ENCODE measurements around the gene LRRC4C. TPM values are rescaled to one million over a fixed set of nuclear protein-coding genes. Genes with fewer than 3 reads are reported as not detected.
"Not testable (repeated sequence)": the region's sequence is repeated elsewhere in the genome, so short reads cannot be mapped to it uniquely, and the experiment has no call there.

Gene LRRC4C
- total and polyA plus RNA-seq, 2 donors (not counting 1 experiment from before 2014, with no cell fraction given), result under 0.01 to 0.02 TPM

DNA sequence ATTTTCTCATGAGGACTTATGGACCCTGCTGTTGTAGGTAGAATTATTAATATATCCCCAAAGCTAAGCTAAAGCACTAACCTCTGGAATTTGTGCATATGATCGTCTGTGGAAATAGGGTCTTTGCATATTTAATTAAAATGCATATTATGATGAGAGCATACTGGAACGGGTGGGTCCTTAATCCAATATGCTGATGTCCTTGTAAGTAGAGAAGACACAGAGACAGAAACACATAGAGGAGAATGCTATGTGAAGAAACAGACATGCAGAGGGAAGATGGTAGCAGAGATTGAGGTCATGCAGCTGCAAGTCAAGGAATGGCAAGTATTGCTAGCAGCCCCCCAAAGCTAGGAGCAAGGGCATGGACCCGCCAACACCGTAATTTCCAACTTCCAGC, 439.2 kb downstream of the LRRC4C start:
- DNase-seq (ENCODE audit: low read depth in 2 of 2), result no peak
- no peak overlapping the region for H2AFZ ChIP-seq (ENCODE audit: low read length)

DNA sequence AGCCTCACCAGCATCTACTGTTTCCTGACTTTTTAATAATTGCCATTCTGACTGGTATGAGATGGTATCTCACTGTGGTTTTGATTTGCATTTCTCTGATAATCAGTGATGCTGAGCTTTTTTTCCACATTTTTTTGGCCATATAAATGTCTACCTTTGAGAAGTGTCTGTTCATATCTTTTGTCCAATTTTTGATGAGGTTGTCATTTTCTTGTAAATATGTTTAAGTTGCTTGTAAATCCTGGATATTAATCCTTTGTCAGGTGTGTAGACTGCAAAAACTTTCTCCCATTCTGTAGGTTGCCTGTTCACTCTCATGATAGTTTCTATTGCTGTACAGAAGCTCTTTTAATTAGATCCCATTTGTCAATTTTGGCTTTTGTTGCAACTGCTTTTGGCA, 439.8 kb downstream of the LRRC4C start:
- not testable (repeated sequence) for H3K9ac ChIP-seq (ENCODE audit: insufficient read depth, low read length); H3K4me1 ChIP-seq (ENCODE audit: control insufficient read depth, extremely low read depth, insufficient read depth, low read length); H3K27me3 ChIP-seq (ENCODE audit: control insufficient read depth, insufficient read depth, low read length); DNase-seq (ENCODE audit: low read depth in 2 of 2); H2AFZ ChIP-seq (ENCODE audit: low read length); H3K9me3 ChIP-seq (ENCODE audit: control insufficient read depth, insufficient read depth, low read depth, low read length); H3K79me2 ChIP-seq (ENCODE audit: control insufficient read depth, insufficient read depth, low read length); H3K4me3 ChIP-seq (replicated peaks in 1 of 4; ENCODE audit: control extremely low read depth in 1 of 4, insufficient read depth in 1 of 4, low read depth in 3 of 4, low read length in 4 of 4); H3K36me3 ChIP-seq (ENCODE audit: control insufficient read depth, insufficient read depth, low read length); H3K27ac ChIP-seq (ENCODE audit: insufficient read depth, low read length); H3K4me2 ChIP-seq (ENCODE audit: extremely low read depth, insufficient read depth, low read length); H4K20me1 ChIP-seq (ENCODE audit: control insufficient read depth, extremely low read depth, insufficient read depth, low read length)

More for the DNA sequence above, 439.2 kb downstream of the LRRC4C start:
- Histone ChIP-seq H3K4me3 (replicated peaks in 1 of 4; ENCODE audit: control extremely low read depth in 1 of 4, insufficient read depth in 1 of 4, low read depth in 3 of 4, low read length in 4 of 4) (no peak overlapping the region), H3K4me2 (ENCODE audit: extremely low read depth, insufficient read depth, low read length) (no peak overlapping the region), H4K20me1 (ENCODE audit: control insufficient read depth, extremely low read depth, insufficient read depth, low read length) (no peaks in the 10 kb centered on the region), H3K79me2 (ENCODE audit: control insufficient read depth, insufficient read depth, low read length) (no peaks in the 10 kb centered on the region), H3K27ac (ENCODE audit: insufficient read depth, low read length) (no peak overlapping the region), H3K27me3 (ENCODE audit: control insufficient read depth, insufficient read depth, low read length) (no peaks in the 10 kb centered on the region), H3K4me1 (ENCODE audit: control insufficient read depth, extremely low read depth, insufficient read depth, low read length) (no peaks in the 10 kb centered on the region), H3K9ac (ENCODE audit: insufficient read depth, low read length) (no peak overlapping the region), H3K9me3 (ENCODE audit: control insufficient read depth, insufficient read depth, low read depth, low read length) (no peaks in the 10 kb centered on the region), H3K36me3 (ENCODE audit: control insufficient read depth, insufficient read depth, low read length) (no peaks in the 10 kb centered on the region)
- TF ChIP-seq, protein P1, sequence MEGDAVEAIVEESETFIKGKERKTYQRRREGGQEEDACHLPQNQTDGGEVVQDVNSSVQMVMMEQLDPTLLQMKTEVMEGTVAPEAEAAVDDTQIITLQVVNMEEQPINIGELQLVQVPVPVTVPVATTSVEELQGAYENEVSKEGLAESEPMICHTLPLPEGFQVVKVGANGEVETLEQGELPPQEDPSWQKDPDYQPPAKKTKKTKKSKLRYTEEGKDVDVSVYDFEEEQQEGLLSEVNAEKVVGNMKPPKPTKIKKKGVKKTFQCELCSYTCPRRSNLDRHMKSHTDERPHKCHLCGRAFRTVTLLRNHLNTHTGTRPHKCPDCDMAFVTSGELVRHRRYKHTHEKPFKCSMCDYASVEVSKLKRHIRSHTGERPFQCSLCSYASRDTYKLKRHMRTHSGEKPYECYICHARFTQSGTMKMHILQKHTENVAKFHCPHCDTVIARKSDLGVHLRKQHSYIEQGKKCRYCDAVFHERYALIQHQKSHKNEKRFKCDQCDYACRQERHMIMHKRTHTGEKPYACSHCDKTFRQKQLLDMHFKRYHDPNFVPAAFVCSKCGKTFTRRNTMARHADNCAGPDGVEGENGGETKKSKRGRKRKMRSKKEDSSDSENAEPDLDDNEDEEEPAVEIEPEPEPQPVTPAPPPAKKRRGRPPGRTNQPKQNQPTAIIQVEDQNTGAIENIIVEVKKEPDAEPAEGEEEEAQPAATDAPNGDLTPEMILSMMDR (conservative IDR thresholded peaks at IDR 0.05 in 1 of 2, IDR thresholded peaks at IDR 0.05 in 1 of 2; ENCODE audit: low read depth in 1 of 2, low read length in 2 of 2), result no peak
- TF ChIP-seq EZH2 (IDR thresholded peaks at IDR 0.05; ENCODE audit: low read length, missing control alignments), result no peak

DNA sequence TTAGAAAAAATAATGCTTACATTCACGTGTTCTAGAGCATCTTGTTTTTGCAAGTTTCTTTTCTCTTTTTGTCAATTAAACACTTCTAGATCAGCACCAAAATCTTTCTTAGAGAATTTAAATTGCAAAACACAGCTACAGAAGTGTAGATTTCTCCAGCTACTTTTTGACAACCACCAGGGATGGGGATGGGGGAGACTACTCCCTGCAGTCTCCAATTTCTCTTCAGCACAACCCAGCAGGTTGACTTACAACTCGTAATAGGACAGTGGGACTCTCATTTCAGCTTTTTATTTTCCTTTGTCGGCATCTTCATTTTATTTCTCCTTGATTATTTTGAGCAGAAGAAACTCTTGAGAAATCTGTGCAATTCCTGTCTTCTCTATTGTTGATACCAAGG, 441.2 kb downstream of the LRRC4C start:
- H3K27ac ChIP-seq (ENCODE audit: insufficient read depth, low read length), result no peak overlapping the region
- no peak overlapping the region for H2AFZ ChIP-seq (ENCODE audit: low read length)
- no peak overlapping the region for H3K4me2 ChIP-seq (ENCODE audit: extremely low read depth, insufficient read depth, low read length)
- no peak for TF ChIP-seq EZH2 (IDR thresholded peaks at IDR 0.05; ENCODE audit: low read length, missing control alignments)
- TF ChIP-seq, protein P1 (conservative IDR thresholded peaks at IDR 0.05 in 1 of 2, IDR thresholded peaks at IDR 0.05 in 1 of 2; ENCODE audit: low read depth in 1 of 2, low read length in 2 of 2), result no peak
- no peaks in the 10 kb centered on the region for H3K9me3 ChIP-seq (ENCODE audit: control insufficient read depth, insufficient read depth, low read depth, low read length)
- H4K20me1 ChIP-seq (ENCODE audit: control insufficient read depth, extremely low read depth, insufficient read depth, low read length), result no peaks in the 10 kb centered on the region
- H3K4me3 ChIP-seq (replicated peaks in 1 of 4; ENCODE audit: control extremely low read depth in 1 of 4, insufficient read depth in 1 of 4, low read depth in 3 of 4, low read length in 4 of 4), result no peak overlapping the region
- no peaks in the 10 kb centered on the region for H3K36me3 ChIP-seq (ENCODE audit: control insufficient read depth, insufficient read depth, low read length)
- no peaks in the 10 kb centered on the region for H3K4me1 ChIP-seq (ENCODE audit: control insufficient read depth, extremely low read depth, insufficient read depth, low read length)
- no peak for DNase-seq (ENCODE audit: low read depth in 2 of 2)
- H3K27me3 ChIP-seq (ENCODE audit: control insufficient read depth, insufficient read depth, low read length), result no peaks in the 10 kb centered on the region
- H3K9ac ChIP-seq (ENCODE audit: insufficient read depth, low read length), result no peak overlapping the region
- no peaks in the 10 kb centered on the region for H3K79me2 ChIP-seq (ENCODE audit: control insufficient read depth, insufficient read depth, low read length)

All from fibroblast of lung (primary cell).